GM12878 (cell line): ENCODE results near the gene L3MBTL1. TPM values are rescaled to one million over a fixed set of nuclear protein-coding genes. Genes with fewer than 3 reads are reported as not detected.

Experiments used
- ATAC-seq: fragments of 200-7000 bp; cut with Tn5 transposase; 3 replicates; pipeline ENCODE4 v1.9.1; 2020; ENCODE audit warnings: mild to moderate bottlenecking, moderate library complexity
- BruUV-seq: library from RNA; stranded (reverse); fragments of 400-500 nt; replicated peaks from 2 replicates; lab custom pipeline; 2021; lab: Mats Ljungman, UMichigan
- CTCF ChIA-PET: fragments of 300-600 bp; sonication (Branson Sonifier 250); formaldehyde crosslinking; extraction: SDS; loops from one replicate; lab custom pipeline; 2021; ENCODE audit warnings: inconsistent platforms; lab: Yijun Ruan, JAX
- POLR2A ChIA-PET: fragments of 350-600 bp; formaldehyde crosslinking; extraction: SDS; loops from one replicate; lab custom pipeline; 2021; ENCODE audit warnings: inconsistent platforms; lab: Charles Lee
- RAD21 ChIA-PET: fragments of 300-600 bp; sonication (Branson Sonifier 250); formaldehyde crosslinking; loops from one replicate; lab custom pipeline; 2023; ENCODE audit warnings: antibody characterized with exemption; ENCODE audit not compliant: unreplicated experiment; lab: Charles Lee
- SMC1A ChIA-PET: fragments of 300-600 bp; sonication (Branson Sonifier 250); formaldehyde crosslinking; loops from one replicate; lab custom pipeline; 2023; ENCODE audit not compliant: unreplicated experiment, uncharacterized antibody; lab: Charles Lee
- DNase-seq: peaks from one replicate; pipeline ENCODE4 v3.0.0-alpha.2; 2011; ENCODE audit warnings: low read depth, low spot score
- FAIRE-seq: peaks from 3 replicates; lab custom pipeline; 2011; peaks lifted over from hg19 to GRCh38; lab: Jason Lieb, UNC
- H2AFZ ChIP-seq: 2 replicates; pipeline ENCODE4 v1.6.0; 2011; ENCODE audit warnings: low read depth, low read length, control low read depth; ENCODE audit not compliant: control insufficient read depth
- H3K27ac ChIP-seq: 2 replicates; pipeline ENCODE4 v1.5.1; 2011; ENCODE audit warnings: control low read depth; ENCODE audit not compliant: control insufficient read depth, insufficient read depth
- H3K27me3 ChIP-seq, 2 experiments: replicated peaks in 1 of 2; 2 replicates each; pipeline versions ENCODE4 v1.6.0 to v1.6.1; 2011; ENCODE audit warnings: low read length in 1 of 2; ENCODE audit not compliant: control insufficient read depth in 2 of 2, insufficient read depth in 2 of 2
- H3K36me3 ChIP-seq, 2 experiments: 2 replicates each; pipeline ENCODE4 v1.5.1; 2011; ENCODE audit warnings: low read length in 1 of 2; ENCODE audit not compliant: control insufficient read depth in 2 of 2, insufficient read depth in 2 of 2
- H3K4me1 ChIP-seq: 2 replicates; pipeline ENCODE4 v1.6.1; 2011; ENCODE audit warnings: mild to moderate bottlenecking, low read length, moderate library complexity, mixed read lengths; ENCODE audit not compliant: control insufficient read depth, insufficient read depth
- H3K4me2 ChIP-seq: 2 replicates; pipeline ENCODE4 v1.6.0; 2011; ENCODE audit warnings: control low read depth; ENCODE audit not compliant: control insufficient read depth, insufficient read depth
- H3K4me3 ChIP-seq: fragments of 200-600 bp; sonication (generic); 2 replicates; pipeline ENCODE4 v1.5.1; 2016
- H3K79me2 ChIP-seq: 2 replicates; pipeline ENCODE4 v1.6.0; 2011; ENCODE audit warnings: low read length; ENCODE audit not compliant: control insufficient read depth, insufficient read depth
- H3K9ac ChIP-seq: 2 replicates; pipeline ENCODE4 v1.8.0; 2011; ENCODE audit warnings: low read length, control low read depth, mixed read lengths; ENCODE audit not compliant: control insufficient read depth, insufficient read depth
- H3K9me3 ChIP-seq: replicated peaks from 3 replicates; pipeline ENCODE4 v1.5.1; 2011; ENCODE audit warnings: mild to moderate bottlenecking, low read length; ENCODE audit not compliant: control insufficient read depth, insufficient read depth
- H4K20me1 ChIP-seq: 2 replicates; pipeline ENCODE4 v1.6.0; 2011; ENCODE audit not compliant: control insufficient read depth, insufficient read depth
- NR2C1 ChIP-seq: fragments of 450-650 bp; IDR thresholded peaks from 2 replicates; pipeline ENCODE4 v1.6.1; 2017; ENCODE audit warnings: antibody characterized with exemption, mild to moderate bottlenecking, moderate library complexity
- POLR2AphosphoS2 ChIP-seq: IDR thresholded peaks from 2 replicates; pipeline ENCODE4 v1.6.1; 2011; ENCODE audit warnings: low read depth, mild to moderate bottlenecking, low read length, improper control_type of control experiment, moderate library complexity
- WGBS: methylation state at CpG from one replicate; pipeline ENCODE4 v1.1.6; 2016; ENCODE audit warnings: low lambda C conversion rate; ENCODE audit not compliant: insufficient replicate concordance, insufficient coverage; ENCODE audit errors: missing lambda C conversion rate; 5-methylcytosine and 5-hydroxymethylcytosine counted together
- in situ Hi-C: fragments of 300-500 bp; cut with MboI; formaldehyde crosslinking; loops from 9 replicates; pipeline ENCODE4 v1.14.3; 2018; ENCODE audit warnings: mixed read lengths
- intact Hi-C: fragments of 100-400 bp; cut with micrococcal nuclease; formaldehyde crosslinking; loops from one replicate; pipeline ENCODE4 v1.14.2; 2022; ENCODE audit not compliant: unreplicated experiment
- polyA plus RNA-seq, 11 experiments: library from polyadenylated mRNA; depleted of rRNA in 4 of 11; unstranded in 6 of 11; stranded (reverse) in 5 of 11; fragments of >200 nt; fragmentation: Nextera tagmentation in 4 of 11; fragmentation: Illumina TruSeq in 1 of 11; extraction: Ambion mirVana in 4 of 11; extraction: Trizol in 1 of 11; gene quantifications; 1 replicate in 1 of 11; 2 replicates in 10 of 11; pipeline versions ENCODE4 v1.2.1 to v1.2.3, GENCODE V29; 2011 to 2016; ENCODE audit warnings: inconsistent platforms in 2 of 11, missing spikeins in 2 of 11, low read depth in 1 of 11
- total RNA-seq, 4 experiments: library from RNA; depleted of rRNA in 3 of 4; stranded (reverse); fragments of >200 nt in 3 of 4; fragmentation: Illumina TruSeq in 1 of 4; extraction: Trizol in 1 of 4; gene quantifications; 2 replicates each; pipeline versions ENCODE4 v1.2.1 to v1.2.3, GENCODE V29; 2013 to 2021
- TF ChIP-seq, protein P1 (sequence below): fragments of 450-650 bp; IDR thresholded peaks from 2 replicates; pipeline ENCODE4 v1.6.1; 2017; ENCODE audit warnings: mild to moderate bottlenecking, moderate library complexity

L3MBTL1 gene
- total and polyA plus RNA-seq, 10 of the 15 experiments (the other 5 are each of a cell fraction or from before 2014, with no cell fraction given): 0.56 to 6.6 (median 3.9) TPM

DNA sequence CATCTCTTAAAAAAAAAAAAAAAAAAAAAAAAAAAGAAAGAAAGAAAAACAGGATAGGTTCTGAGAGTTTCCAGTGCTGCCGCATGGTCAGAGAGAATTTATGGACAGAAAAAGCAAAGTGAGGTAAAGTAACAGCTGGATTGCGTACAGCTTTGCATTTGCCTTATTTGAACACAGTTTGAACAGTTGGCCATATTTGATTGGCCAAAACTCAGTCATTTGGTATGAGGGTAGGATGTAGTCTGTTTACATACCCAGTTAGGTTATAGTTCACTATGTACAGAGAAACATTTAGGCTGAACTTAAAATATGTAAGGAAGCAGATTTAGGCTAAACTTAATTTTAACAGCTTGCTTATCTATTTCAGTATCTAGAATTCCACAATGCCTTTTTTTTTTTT, 17.5 kb upstream of the L3MBTL1 start:
- H4K20me1 ChIP-seq: no peaks in the 10 kb centered on the region
- H3K4me1 ChIP-seq: peaks cover 6% of the 10 kb centered on the region
- intact Hi-C loops: no loop called here
- ChIA-PET POLR2A (interaction anchor here (0.6 kb wide), 1 partner anchor 614 kb away, joined by 6 read pairs; no protein-coding TSS in a partner anchor), RAD21 (no interaction called here), CTCF (interaction anchor here (0.8 kb wide), 1 partner anchor 602 kb away, joined by 4 read pairs; no protein-coding TSS in a partner anchor), SMC1A (no interaction called here)
- no peak overlapping the region for H3K27ac ChIP-seq
- ATAC-seq (no peak), DNase-seq (no peak), FAIRE-seq (no peak)
- no peaks in the 10 kb centered on the region; the same call in 2 of the 3 replicates for H3K9me3 ChIP-seq
- no TSS peak for BruUV-seq
- H3K79me2 ChIP-seq: no peaks in the 10 kb centered on the region
- H3K4me2 ChIP-seq: no peak overlapping the region
- no peak overlapping the region for H2AFZ ChIP-seq
- no peaks in the 10 kb centered on the region for H3K36me3 ChIP-seq
- H3K4me3 ChIP-seq: no peak overlapping the region
- in situ Hi-C loops: no loop called here
- no peak overlapping the region for H3K9ac ChIP-seq
- TF ChIP-seq POLR2AphosphoS2 (no peak), NR2C1 (no peak)
- TF ChIP-seq, protein P1, sequence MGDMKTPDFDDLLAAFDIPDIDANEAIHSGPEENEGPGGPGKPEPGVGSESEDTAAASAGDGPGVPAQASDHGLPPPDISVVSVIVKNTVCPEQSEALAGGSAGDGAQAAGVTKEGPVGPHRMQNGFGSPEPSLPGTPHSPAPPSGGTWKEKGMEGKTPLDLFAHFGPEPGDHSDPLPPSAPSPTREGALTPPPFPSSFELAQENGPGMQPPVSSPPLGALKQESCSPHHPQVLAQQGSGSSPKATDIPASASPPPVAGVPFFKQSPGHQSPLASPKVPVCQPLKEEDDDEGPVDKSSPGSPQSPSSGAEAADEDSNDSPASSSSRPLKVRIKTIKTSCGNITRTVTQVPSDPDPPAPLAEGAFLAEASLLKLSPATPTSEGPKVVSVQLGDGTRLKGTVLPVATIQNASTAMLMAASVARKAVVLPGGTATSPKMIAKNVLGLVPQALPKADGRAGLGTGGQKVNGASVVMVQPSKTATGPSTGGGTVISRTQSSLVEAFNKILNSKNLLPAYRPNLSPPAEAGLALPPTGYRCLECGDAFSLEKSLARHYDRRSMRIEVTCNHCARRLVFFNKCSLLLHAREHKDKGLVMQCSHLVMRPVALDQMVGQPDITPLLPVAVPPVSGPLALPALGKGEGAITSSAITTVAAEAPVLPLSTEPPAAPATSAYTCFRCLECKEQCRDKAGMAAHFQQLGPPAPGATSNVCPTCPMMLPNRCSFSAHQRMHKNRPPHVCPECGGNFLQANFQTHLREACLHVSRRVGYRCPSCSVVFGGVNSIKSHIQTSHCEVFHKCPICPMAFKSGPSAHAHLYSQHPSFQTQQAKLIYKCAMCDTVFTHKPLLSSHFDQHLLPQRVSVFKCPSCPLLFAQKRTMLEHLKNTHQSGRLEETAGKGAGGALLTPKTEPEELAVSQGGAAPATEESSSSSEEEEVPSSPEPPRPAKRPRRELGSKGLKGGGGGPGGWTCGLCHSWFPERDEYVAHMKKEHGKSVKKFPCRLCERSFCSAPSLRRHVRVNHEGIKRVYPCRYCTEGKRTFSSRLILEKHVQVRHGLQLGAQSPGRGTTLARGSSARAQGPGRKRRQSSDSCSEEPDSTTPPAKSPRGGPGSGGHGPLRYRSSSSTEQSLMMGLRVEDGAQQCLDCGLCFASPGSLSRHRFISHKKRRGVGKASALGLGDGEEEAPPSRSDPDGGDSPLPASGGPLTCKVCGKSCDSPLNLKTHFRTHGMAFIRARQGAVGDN: no peak
- H3K27me3 ChIP-seq: no peaks in the 10 kb centered on the region
- WGBS: 98% methylated on average over 2 of the region's 2 CpGs
